ENCODE measurements around the gene KIAA1614.
"Not testable (repeated sequence)": the region's sequence is repeated elsewhere in the genome, so short reads cannot be mapped to it uniquely, and the experiment has no call there.

Gene KIAA1614

GRCh38 chr1:180962178-180962577 lies 49.5 kb downstream of the KIAA1614 start:
- FAIRE-seq, result no peak
- DNase-seq (ENCODE audit: low spot score), result no peak

- FAIRE-seq (no peak), DNase-seq (ENCODE audit: low spot score) (no peak)
Observed at GRCh38 chr1:180964056-180964455, 51.4 kb downstream of the KIAA1614 start.

GRCh38 chr1:180964595-180964994 lies 51.9 kb downstream of the KIAA1614 start:
- DNase-seq (ENCODE audit: low spot score), result no peak
- FAIRE-seq, result no peak

- FAIRE-seq, result no peak
- DNase-seq (ENCODE audit: low spot score), result no peak
Observed at GRCh38 chr1:180966312-180966711, 53.6 kb downstream of the KIAA1614 start.

- FAIRE-seq, result no peak
Observed at GRCh38 chr1:180966744-180967536, 54.2 kb downstream of the KIAA1614 start.

GRCh38 chr1:180967558-180967957 lies 54.9 kb downstream of the KIAA1614 start:
- FAIRE-seq (no peak), DNase-seq (ENCODE audit: low spot score) (no peak)

More at GRCh38 chr1:180966744-180967536, 54.2 kb downstream of the KIAA1614 start:
- no peak for DNase-seq (ENCODE audit: low spot score)

- not testable (repeated sequence) for FAIRE-seq; DNase-seq (ENCODE audit: low spot score)
Observed at GRCh38 chr1:180968834-180969233, 56.1 kb downstream of the KIAA1614 start.

- no peak for FAIRE-seq
- no peak for DNase-seq (ENCODE audit: low spot score)
Observed at GRCh38 chr1:180969434-180969833, 56.7 kb downstream of the KIAA1614 start.

- FAIRE-seq (no peak), DNase-seq (ENCODE audit: low spot score) (no peak)
Observed at GRCh38 chr1:180970333-180971079, 57.8 kb downstream of the KIAA1614 start.

- no peak for DNase-seq (ENCODE audit: low spot score)
- no peak for FAIRE-seq
Observed at GRCh38 chr1:180971273-180971997, 58.7 kb downstream of the KIAA1614 start.

GRCh38 chr1:180973369-180973768 lies 60.7 kb downstream of the KIAA1614 start:
- DNase-seq (ENCODE audit: low spot score) (no peak), FAIRE-seq (no peak)

- DNase-seq (ENCODE audit: low spot score), result no peak
Observed at GRCh38 chr1:180974236-180974635, 61.5 kb downstream of the KIAA1614 start.

GRCh38 chr1:180975551-180975950 lies 62.9 kb downstream of the KIAA1614 start:
- DNase-seq (ENCODE audit: low spot score) (no peak), FAIRE-seq (no peak)

More at GRCh38 chr1:180974236-180974635, 61.5 kb downstream of the KIAA1614 start:
- no peak for FAIRE-seq

GRCh38 chr1:180976191-180976590 lies 63.5 kb downstream of the KIAA1614 start:
- FAIRE-seq, result no peak
- no peak for DNase-seq (ENCODE audit: low spot score)

GRCh38 chr1:180976732-180977357 lies 64.1 kb downstream of the KIAA1614 start:
- no peak for DNase-seq (ENCODE audit: low spot score)
- no peak for FAIRE-seq

- DNase-seq (ENCODE audit: low spot score) (no peak), FAIRE-seq (no peak)
Observed at GRCh38 chr1:180981596-180982387, 69.1 kb downstream of the KIAA1614 start.

- FAIRE-seq, result no peak
- DNase-seq (ENCODE audit: low spot score), result no peak
Observed at GRCh38 chr1:180982422-180982821, 69.7 kb downstream of the KIAA1614 start.

GRCh38 chr1:180988253-180988752 lies 75.6 kb downstream of the KIAA1614 start:
- FAIRE-seq, result no peak
- DNase-seq (ENCODE audit: low spot score), result no peak

- no peak for FAIRE-seq
- DNase-seq (ENCODE audit: low spot score), result no peak
Observed at GRCh38 chr1:180994262-180994661, 81.6 kb downstream of the KIAA1614 start.

- no peak for FAIRE-seq
- DNase-seq (ENCODE audit: low spot score), result no peak
Observed at GRCh38 chr1:180997843-180998504, 85.3 kb downstream of the KIAA1614 start.

Measured in urothelium cell line (cell line).